GM04504 (cell line): ENCODE data around the gene IQGAP2.
"Not testable (repeated sequence)": the region's sequence is repeated elsewhere in the genome, so short reads cannot be mapped to it uniquely, and the experiment has no call there.

Source experiments
- DNase-seq: peaks from one replicate; pipeline ENCODE4 v3.0.0-alpha.2; 2012; ENCODE audit warnings: low read depth

The IQGAP2 gene

GRCh38 chr5:76402886-76403765, at the start of gene IQGAP2:
IQGAP2 (plus strand) TSS chr5:76403285; CDS start chr5:76403546, 261 bp downstream.
- DNase-seq: no peak

- no peak for DNase-seq
Measured at GRCh38 chr5:76356887-76357286, 46.2 kb upstream of the IQGAP2 start.

- DNase-seq: no peak
Measured at GRCh38 chr5:76363352-76364225, 39.5 kb upstream of the IQGAP2 start.

- no peak for DNase-seq
Measured at GRCh38 chr5:76364226-76364589, 38.9 kb upstream of the IQGAP2 start.

GRCh38 chr5:76365561-76365960, 37.5 kb upstream of the IQGAP2 start:
- DNase-seq: no peak

GRCh38 chr5:76366596-76366995, 36.5 kb upstream of the IQGAP2 start:
- DNase-seq: no peak

GRCh38 chr5:76367623-76368371, 35.3 kb upstream of the IQGAP2 start:
- no peak for DNase-seq

- DNase-seq: no peak
Measured at GRCh38 chr5:76368941-76369340, 34.1 kb upstream of the IQGAP2 start.

GRCh38 chr5:76369668-76370067, 33.4 kb upstream of the IQGAP2 start:
- DNase-seq: not testable (repeated sequence)

GRCh38 chr5:76371960-76372322, 31.1 kb upstream of the IQGAP2 start:
- DNase-seq: no peak

GRCh38 chr5:76372323-76373054, 30.6 kb upstream of the IQGAP2 start:
- peak; percentile 76 for DNase-seq

- no peak for DNase-seq
Measured at GRCh38 chr5:76376148-76376865, 26.8 kb upstream of the IQGAP2 start.

- DNase-seq: no peak
Measured at GRCh38 chr5:76376866-76377230, 26.2 kb upstream of the IQGAP2 start.

- DNase-seq: no peak
Measured at GRCh38 chr5:76378355-76378754, 24.7 kb upstream of the IQGAP2 start.

GRCh38 chr5:76379316-76379715, 23.8 kb upstream of the IQGAP2 start:
- no peak for DNase-seq

GRCh38 chr5:76379855-76380254, 23.2 kb upstream of the IQGAP2 start:
- no peak for DNase-seq

- no peak for DNase-seq
Measured at GRCh38 chr5:76380346-76381066, 22.6 kb upstream of the IQGAP2 start.

GRCh38 chr5:76383126-76383832, 19.8 kb upstream of the IQGAP2 start:
- no peak for DNase-seq

GRCh38 chr5:76384189-76384588, 18.9 kb upstream of the IQGAP2 start:
- DNase-seq: no peak

- no peak for DNase-seq
Measured at GRCh38 chr5:76384705-76385104, 18.4 kb upstream of the IQGAP2 start.
